ENCODE results near the gene PODNL1.

PODNL1 gene

GRCh38 chr19:13932149-13932637 is 6.0 kb downstream of the PODNL1 start:
- Histone ChIP-seq H2BK120ac (ENCODE audit: insufficient read depth, low read length, poor library complexity) (no peak overlapping the region), H2BK12ac (ENCODE audit: low read length) (no peak overlapping the region), H3K9me3 (ENCODE audit: insufficient read depth, low read depth, low read length) (peaks cover 6% of the 10 kb centered on the region), H4K91ac (ENCODE audit: low read depth, low read length) (no peak overlapping the region), H2BK5ac (ENCODE audit: low read depth, low read length, poor library complexity) (no peak overlapping the region), H2AK5ac (ENCODE audit: low read length) (no peak overlapping the region), H3K4me3 (ENCODE audit: low read depth, low read length) (no peak overlapping the region), H3K18ac (ENCODE audit: low read length) (no peak overlapping the region), H3K9ac (ENCODE audit: low read length) (no peak overlapping the region), H2AFZ (ENCODE audit: insufficient read depth, low read length, poor library complexity) (no peak overlapping the region), H3K36me3 (ENCODE audit: control insufficient read depth in 1 of 2, insufficient read depth in 2 of 2, low read length in 2 of 2) (peaks cover 21 to 25% of the 10 kb centered on the region in 2 experiments), H3K27ac (ENCODE audit: low read depth, low read length) (no peak overlapping the region), H3K79me2 (ENCODE audit: control insufficient read depth, insufficient read depth, low read length, poor library complexity) (no peaks in the 10 kb centered on the region), H3K4me1 (ENCODE audit: control insufficient read depth in 1 of 2, insufficient read depth in 2 of 2, low read length in 2 of 2) (no peaks in the 10 kb centered on the region), H4K8ac (ENCODE audit: low read depth, low read length) (no peak overlapping the region), H4K12ac (ENCODE audit: low read depth, low read length) (no peak overlapping the region), H3K23ac (ENCODE audit: low read length) (no peak overlapping the region), H3K79me1 (ENCODE audit: low read length) (no peaks in the 10 kb centered on the region), H3K4ac (ENCODE audit: low read depth, low read length) (no peak overlapping the region), H3K27me3 (ENCODE audit: insufficient read depth, low read length) (no peaks in the 10 kb centered on the region), H3K14ac (ENCODE audit: low read length) (no peak overlapping the region), H3K4me2 (ENCODE audit: low read length) (no peak overlapping the region)
- no CpG with 5 or more reads among the region's 6 CpGs for WGBS (ENCODE audit: extremely low coverage, insufficient coverage, insufficient read length)
- no peak for DNase-seq

GRCh38 chr19:13931391-13932148 is 6.6 kb downstream of the PODNL1 start:
- no peak overlapping the region for H3K18ac ChIP-seq (ENCODE audit: low read length)
- H3K4me3 ChIP-seq (ENCODE audit: low read depth, low read length) = no peak overlapping the region
- no peak overlapping the region for H3K9ac ChIP-seq (ENCODE audit: low read length)
- H3K9me3 ChIP-seq (ENCODE audit: insufficient read depth, low read depth, low read length) = peaks cover 6% of the 10 kb centered on the region
- H2AFZ ChIP-seq (ENCODE audit: insufficient read depth, low read length, poor library complexity) = no peak overlapping the region
- H2BK120ac ChIP-seq (ENCODE audit: insufficient read depth, low read length, poor library complexity) = no peak overlapping the region
- no peak for DNase-seq
- WGBS (ENCODE audit: extremely low coverage, insufficient coverage, insufficient read length) = no CpG with 5 or more reads among the region's 30 CpGs
- H2AK5ac ChIP-seq (ENCODE audit: low read length) = no peak overlapping the region
- no peak overlapping the region for H2BK12ac ChIP-seq (ENCODE audit: low read length)
- H2BK5ac ChIP-seq (ENCODE audit: low read depth, low read length, poor library complexity) = no peak overlapping the region
- H3K4ac ChIP-seq (ENCODE audit: low read depth, low read length) = no peak overlapping the region
- H3K27me3 ChIP-seq (ENCODE audit: insufficient read depth, low read length) = no peaks in the 10 kb centered on the region
- no peaks in the 10 kb centered on the region for H3K4me1 ChIP-seq (ENCODE audit: control insufficient read depth in 1 of 2, insufficient read depth in 2 of 2, low read length in 2 of 2)
- no peak overlapping the region for H4K8ac ChIP-seq (ENCODE audit: low read depth, low read length)
- H3K79me2 ChIP-seq (ENCODE audit: control insufficient read depth, insufficient read depth, low read length, poor library complexity) = no peaks in the 10 kb centered on the region
- H3K23ac ChIP-seq (ENCODE audit: low read length) = no peak overlapping the region
- H3K36me3 ChIP-seq (ENCODE audit: control insufficient read depth in 1 of 2, insufficient read depth in 2 of 2, low read length in 2 of 2) = peaks cover 27 to 31% of the 10 kb centered on the region in 2 experiments
- H3K27ac ChIP-seq (ENCODE audit: low read depth, low read length) = no peak overlapping the region
- no peak overlapping the region for H3K4me2 ChIP-seq (ENCODE audit: low read length)
- no peaks in the 10 kb centered on the region for H3K79me1 ChIP-seq (ENCODE audit: low read length)
- no peak overlapping the region for H4K91ac ChIP-seq (ENCODE audit: low read depth, low read length)
- H3K14ac ChIP-seq (ENCODE audit: low read length) = no peak overlapping the region
- H4K12ac ChIP-seq (ENCODE audit: low read depth, low read length) = no peak overlapping the region

GRCh38 chr19:13930402-13930801 is 7.8 kb downstream of the PODNL1 start:
- no peak overlapping the region for H3K4me2 ChIP-seq (ENCODE audit: low read length)
- H4K8ac ChIP-seq (ENCODE audit: low read depth, low read length) = no peak overlapping the region
- H3K4me1 ChIP-seq (ENCODE audit: control insufficient read depth in 1 of 2, insufficient read depth in 2 of 2, low read length in 2 of 2) = no peaks in the 10 kb centered on the region
- H4K12ac ChIP-seq (ENCODE audit: low read depth, low read length) = no peak overlapping the region
- no peak overlapping the region for H3K4me3 ChIP-seq (ENCODE audit: low read depth, low read length)
- no peak overlapping the region for H3K9ac ChIP-seq (ENCODE audit: low read length)
- H3K4ac ChIP-seq (ENCODE audit: low read depth, low read length) = no peak overlapping the region
- H3K23ac ChIP-seq (ENCODE audit: low read length) = no peak overlapping the region
- H3K27ac ChIP-seq (ENCODE audit: low read depth, low read length) = no peak overlapping the region
- DNase-seq = no peak
- H2BK12ac ChIP-seq (ENCODE audit: low read length) = no peak overlapping the region
- H3K79me2 ChIP-seq (ENCODE audit: control insufficient read depth, insufficient read depth, low read length, poor library complexity) = no peaks in the 10 kb centered on the region
- peaks cover 32 to 38% of the 10 kb centered on the region in 2 experiments for H3K36me3 ChIP-seq (ENCODE audit: control insufficient read depth in 1 of 2, insufficient read depth in 2 of 2, low read length in 2 of 2)
- H2AFZ ChIP-seq (ENCODE audit: insufficient read depth, low read length, poor library complexity) = no peak overlapping the region
- H3K79me1 ChIP-seq (ENCODE audit: low read length) = no peaks in the 10 kb centered on the region
- WGBS (ENCODE audit: extremely low coverage, insufficient coverage, insufficient read length) = no CpG with 5 or more reads among the region's 17 CpGs
- peaks cover 6% of the 10 kb centered on the region for H3K9me3 ChIP-seq (ENCODE audit: insufficient read depth, low read depth, low read length)
- H3K14ac ChIP-seq (ENCODE audit: low read length) = no peak overlapping the region
- no peaks in the 10 kb centered on the region for H3K27me3 ChIP-seq (ENCODE audit: insufficient read depth, low read length)
- H2AK5ac ChIP-seq (ENCODE audit: low read length) = no peak overlapping the region
- no peak overlapping the region for H4K91ac ChIP-seq (ENCODE audit: low read depth, low read length)
- no peak overlapping the region for H2BK120ac ChIP-seq (ENCODE audit: insufficient read depth, low read length, poor library complexity)
- H3K18ac ChIP-seq (ENCODE audit: low read length) = no peak overlapping the region
- no peak overlapping the region for H2BK5ac ChIP-seq (ENCODE audit: low read depth, low read length, poor library complexity)

GRCh38 chr19:13929956-13930355 is 8.3 kb downstream of the PODNL1 start:
- DNase-seq = no peak
- WGBS (ENCODE audit: extremely low coverage, insufficient coverage, insufficient read length) = no CpG with 5 or more reads among the region's 17 CpGs
- Histone ChIP-seq H3K4me3 (ENCODE audit: low read depth, low read length) (no peak overlapping the region), H3K79me2 (ENCODE audit: control insufficient read depth, insufficient read depth, low read length, poor library complexity) (no peaks in the 10 kb centered on the region), H3K4me1 (ENCODE audit: control insufficient read depth in 1 of 2, insufficient read depth in 2 of 2, low read length in 2 of 2) (no peaks in the 10 kb centered on the region), H4K12ac (ENCODE audit: low read depth, low read length) (no peak overlapping the region), H3K9ac (ENCODE audit: low read length) (no peak overlapping the region), H2AK5ac (ENCODE audit: low read length) (no peak overlapping the region), H3K9me3 (ENCODE audit: insufficient read depth, low read depth, low read length) (peaks cover 6% of the 10 kb centered on the region), H3K4ac (ENCODE audit: low read depth, low read length) (no peak overlapping the region), H3K23ac (ENCODE audit: low read length) (no peak overlapping the region), H3K27me3 (ENCODE audit: insufficient read depth, low read length) (no peaks in the 10 kb centered on the region), H4K8ac (ENCODE audit: low read depth, low read length) (no peak overlapping the region), H3K14ac (ENCODE audit: low read length) (no peak overlapping the region), H3K79me1 (ENCODE audit: low read length) (no peaks in the 10 kb centered on the region), H2AFZ (ENCODE audit: insufficient read depth, low read length, poor library complexity) (no peak overlapping the region), H2BK12ac (ENCODE audit: low read length) (no peak overlapping the region), H2BK5ac (ENCODE audit: low read depth, low read length, poor library complexity) (no peak overlapping the region), H4K91ac (ENCODE audit: low read depth, low read length) (no peak overlapping the region), H3K4me2 (ENCODE audit: low read length) (no peak overlapping the region), H3K18ac (ENCODE audit: low read length) (no peak overlapping the region), H3K27ac (ENCODE audit: low read depth, low read length) (no peak overlapping the region), H3K36me3 (ENCODE audit: control insufficient read depth in 1 of 2, insufficient read depth in 2 of 2, low read length in 2 of 2) (peaks cover 32 to 38% of the 10 kb centered on the region in 2 experiments), H2BK120ac (ENCODE audit: insufficient read depth, low read length, poor library complexity) (no peak overlapping the region)
